Measurements from ENCODE around the gene LPP. TPM values are rescaled to one million over a fixed set of nuclear protein-coding genes. Genes with fewer than 3 reads are reported as not detected.

LPP gene
- total RNA-seq, 4 donors from 2014 or later: 109 to 170 (median 132) TPM

GRCh38 chr3:188546835-188547670 is 393.1 kb downstream of the LPP start:
- TF ChIP-seq, protein P1, sequence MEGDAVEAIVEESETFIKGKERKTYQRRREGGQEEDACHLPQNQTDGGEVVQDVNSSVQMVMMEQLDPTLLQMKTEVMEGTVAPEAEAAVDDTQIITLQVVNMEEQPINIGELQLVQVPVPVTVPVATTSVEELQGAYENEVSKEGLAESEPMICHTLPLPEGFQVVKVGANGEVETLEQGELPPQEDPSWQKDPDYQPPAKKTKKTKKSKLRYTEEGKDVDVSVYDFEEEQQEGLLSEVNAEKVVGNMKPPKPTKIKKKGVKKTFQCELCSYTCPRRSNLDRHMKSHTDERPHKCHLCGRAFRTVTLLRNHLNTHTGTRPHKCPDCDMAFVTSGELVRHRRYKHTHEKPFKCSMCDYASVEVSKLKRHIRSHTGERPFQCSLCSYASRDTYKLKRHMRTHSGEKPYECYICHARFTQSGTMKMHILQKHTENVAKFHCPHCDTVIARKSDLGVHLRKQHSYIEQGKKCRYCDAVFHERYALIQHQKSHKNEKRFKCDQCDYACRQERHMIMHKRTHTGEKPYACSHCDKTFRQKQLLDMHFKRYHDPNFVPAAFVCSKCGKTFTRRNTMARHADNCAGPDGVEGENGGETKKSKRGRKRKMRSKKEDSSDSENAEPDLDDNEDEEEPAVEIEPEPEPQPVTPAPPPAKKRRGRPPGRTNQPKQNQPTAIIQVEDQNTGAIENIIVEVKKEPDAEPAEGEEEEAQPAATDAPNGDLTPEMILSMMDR (IDR thresholded peaks at IDR 0.05): no peak
- no peak for TF ChIP-seq POLR2A (IDR thresholded peaks at IDR 0.05)
- H3K27me3 ChIP-seq: no peaks in the 10 kb centered on the region
- H3K36me3 ChIP-seq: no peaks in the 10 kb centered on the region
- H3K27ac ChIP-seq: no peak overlapping the region
- no peak overlapping the region for H3K4me3 ChIP-seq
- no peak for DNase-seq
- no peaks in the 10 kb centered on the region for H3K4me1 ChIP-seq
- H3K9me3 ChIP-seq: no peaks in the 10 kb centered on the region

GRCh38 chr3:188553569-188553968 is 399.6 kb downstream of the LPP start:
- no peaks in the 10 kb centered on the region for H3K36me3 ChIP-seq
- DNase-seq: no peak
- H3K27me3 ChIP-seq: no peaks in the 10 kb centered on the region
- TF ChIP-seq POLR2A (IDR thresholded peaks at IDR 0.05): no peak
- TF ChIP-seq, protein P1 (IDR thresholded peaks at IDR 0.05): no peak
- H3K27ac ChIP-seq: no peak overlapping the region
- no peaks in the 10 kb centered on the region for H3K9me3 ChIP-seq
- no peak overlapping the region for H3K4me3 ChIP-seq
- no peaks in the 10 kb centered on the region for H3K4me1 ChIP-seq

DNA sequence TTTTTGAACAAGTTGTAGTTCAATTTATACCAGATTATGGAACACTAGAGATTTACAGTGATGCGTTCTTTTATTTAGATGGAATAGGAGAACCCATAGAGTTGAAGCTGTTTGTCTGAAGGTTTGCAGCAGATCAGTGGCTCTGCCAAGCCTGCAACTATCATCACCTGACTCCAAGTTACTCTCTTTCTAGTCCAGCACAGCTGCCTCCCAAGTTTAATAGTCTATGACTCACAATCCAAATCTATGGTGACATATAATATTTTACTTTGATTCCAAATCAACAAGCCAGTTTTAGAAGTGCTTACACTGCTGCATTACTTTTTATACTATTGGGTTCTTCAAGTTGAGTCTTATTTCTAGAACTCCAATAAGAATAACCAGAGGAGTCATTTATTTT is 400.4 kb downstream of the LPP start:
- H3K36me3 ChIP-seq: no peaks in the 10 kb centered on the region
- no peak for DNase-seq
- TF ChIP-seq, protein P1 (IDR thresholded peaks at IDR 0.05): no peak
- no peak for TF ChIP-seq POLR2A (IDR thresholded peaks at IDR 0.05)
- no peak overlapping the region for H3K4me3 ChIP-seq
- H3K4me1 ChIP-seq: no peaks in the 10 kb centered on the region
- no peaks in the 10 kb centered on the region for H3K27me3 ChIP-seq
- no peak overlapping the region for H3K27ac ChIP-seq
- no peaks in the 10 kb centered on the region for H3K9me3 ChIP-seq

GRCh38 chr3:188557235-188557634 is 403.3 kb downstream of the LPP start:
- Histone ChIP-seq H3K36me3 (no peaks in the 10 kb centered on the region), H3K27me3 (no peaks in the 10 kb centered on the region), H3K9me3 (no peaks in the 10 kb centered on the region), H3K4me1 (no peaks in the 10 kb centered on the region), H3K4me3 (no peak overlapping the region), H3K27ac (no peak overlapping the region)
- no peak for DNase-seq
- TF ChIP-seq, protein P1 (IDR thresholded peaks at IDR 0.05): no peak
- no peak for TF ChIP-seq POLR2A (IDR thresholded peaks at IDR 0.05)

DNA sequence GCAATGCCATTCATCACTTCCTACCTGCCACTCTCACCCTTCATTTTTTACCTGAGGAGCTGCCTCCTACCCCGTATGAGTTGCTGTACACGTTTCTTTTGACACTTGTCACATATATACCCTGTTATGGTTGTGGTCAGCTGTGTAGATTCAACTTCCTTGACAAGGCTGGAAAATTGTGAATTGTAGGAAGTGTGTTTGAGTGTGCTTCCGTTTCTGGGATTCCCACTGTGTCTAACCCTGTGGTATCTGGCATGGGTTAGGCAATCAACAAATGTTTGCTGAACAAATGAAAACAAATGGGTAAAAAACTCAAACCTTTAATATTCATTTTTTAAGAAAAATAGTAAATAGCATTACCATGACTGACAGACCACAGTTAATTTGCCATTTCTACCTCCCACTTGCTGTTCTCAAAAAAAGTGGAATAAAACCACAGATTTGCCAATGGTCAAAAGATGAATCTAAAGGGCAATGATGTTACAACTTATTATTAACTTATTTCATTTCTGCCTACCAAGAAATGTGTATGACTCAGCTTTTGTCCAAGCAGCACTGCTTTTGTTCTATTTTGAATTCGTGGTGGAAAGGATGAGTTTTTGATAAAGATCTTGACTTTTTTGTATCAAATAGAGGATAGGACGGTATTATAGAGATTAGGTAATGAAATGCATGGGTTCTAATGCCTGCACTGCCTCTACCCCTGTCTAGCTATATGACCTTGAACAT is 404.6 kb downstream of the LPP start:
- H3K4me3 ChIP-seq: no peak overlapping the region
- no peaks in the 10 kb centered on the region for H3K4me1 ChIP-seq
- no peaks in the 10 kb centered on the region for H3K27me3 ChIP-seq
- no peak overlapping the region for H3K27ac ChIP-seq
- TF ChIP-seq, protein P1 (IDR thresholded peaks at IDR 0.05): no peak
- no peak for TF ChIP-seq POLR2A (IDR thresholded peaks at IDR 0.05)
- no peaks in the 10 kb centered on the region for H3K36me3 ChIP-seq
- H3K9me3 ChIP-seq: no peaks in the 10 kb centered on the region
- DNase-seq: no peak

Measured in Peyer's patch (tissue), 4 donors.